SKM-1 treated with dmso at 0.1 percent for 144 hours (cell line): ENCODE measurements around the gene AHI1.

Source experiments
- DNase-seq: peaks from one replicate; lab custom pipeline; 2025; ENCODE audit not compliant: unreplicated experiment; lab: John Stamatoyannopoulos, UW

Gene AHI1

DNA sequence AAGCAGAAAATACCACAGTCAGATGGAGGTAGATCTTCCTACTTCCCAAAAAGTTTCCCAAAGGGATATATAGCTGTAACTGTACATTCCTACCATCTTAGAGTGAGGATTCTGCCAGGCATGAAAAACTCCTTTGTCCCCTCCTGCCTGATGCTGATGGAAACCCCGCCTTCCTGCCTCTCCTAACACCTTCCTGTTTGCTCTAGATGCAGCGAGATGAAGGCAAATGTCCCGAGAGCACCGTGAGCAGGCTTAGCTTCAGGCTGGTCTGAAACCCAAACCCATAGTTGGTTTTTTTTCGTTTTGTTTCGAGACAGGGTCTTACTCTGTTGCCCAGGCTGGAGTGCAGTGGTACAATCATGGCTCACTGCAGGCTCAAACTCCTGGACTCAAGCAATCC, 260.8 kb downstream of the AHI1 start:
- no peak for DNase-seq

DNA sequence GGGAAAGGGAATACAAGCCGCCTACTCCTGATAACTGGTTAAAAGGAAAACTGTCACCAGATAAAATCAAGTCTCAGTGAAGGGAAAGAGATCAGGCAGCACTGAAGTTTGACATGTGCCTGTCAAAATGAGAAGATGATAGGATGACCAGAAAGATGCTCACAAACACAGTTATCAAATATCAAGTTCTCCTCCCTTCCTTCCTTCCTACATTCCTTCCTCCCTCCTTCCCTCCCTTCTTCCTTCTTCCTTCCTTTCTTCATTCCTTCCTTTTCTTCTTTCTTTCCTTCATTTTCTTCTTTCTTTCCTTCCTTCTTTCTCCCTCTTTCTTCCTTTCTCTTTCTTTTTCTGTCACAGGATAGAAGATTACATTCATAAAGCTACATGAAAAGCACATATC, 261.2 kb downstream of the AHI1 start:
- no peak for DNase-seq

DNA sequence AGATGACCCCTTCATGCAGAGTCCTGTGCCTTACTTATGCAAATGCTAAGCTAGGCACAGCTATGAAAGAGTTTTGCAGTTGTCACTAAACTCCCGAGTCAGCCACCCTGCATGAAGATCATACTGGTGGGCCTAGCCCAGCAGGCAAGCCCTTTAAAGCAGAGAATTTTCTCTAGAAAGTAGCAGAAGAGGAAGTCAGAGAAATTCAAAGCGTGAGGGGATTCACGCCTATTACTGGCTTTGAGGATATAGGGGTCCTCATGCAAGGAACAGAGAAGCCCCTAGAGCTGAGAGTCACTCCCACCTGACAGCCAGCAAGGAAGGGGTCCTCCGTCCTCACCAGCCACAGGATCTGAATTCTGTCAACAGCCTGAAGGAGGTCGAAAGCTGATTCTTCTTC, 261.8 kb downstream of the AHI1 start:
- no peak for DNase-seq

DNA sequence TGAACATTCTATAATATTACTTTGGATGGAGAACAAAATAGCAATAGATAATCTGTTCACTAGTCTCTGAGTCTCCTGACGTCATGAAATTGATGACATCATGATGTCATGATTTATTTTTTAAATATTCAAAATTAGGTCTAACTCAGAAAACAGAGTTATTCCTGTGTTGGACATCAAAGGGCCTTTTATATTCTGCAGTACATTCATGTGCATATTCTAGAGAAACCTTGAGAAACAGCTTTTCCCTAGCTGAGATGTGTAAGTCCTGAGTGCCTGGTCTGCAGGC, 263.1 kb downstream of the AHI1 start:
- DNase-seq: no peak

DNA sequence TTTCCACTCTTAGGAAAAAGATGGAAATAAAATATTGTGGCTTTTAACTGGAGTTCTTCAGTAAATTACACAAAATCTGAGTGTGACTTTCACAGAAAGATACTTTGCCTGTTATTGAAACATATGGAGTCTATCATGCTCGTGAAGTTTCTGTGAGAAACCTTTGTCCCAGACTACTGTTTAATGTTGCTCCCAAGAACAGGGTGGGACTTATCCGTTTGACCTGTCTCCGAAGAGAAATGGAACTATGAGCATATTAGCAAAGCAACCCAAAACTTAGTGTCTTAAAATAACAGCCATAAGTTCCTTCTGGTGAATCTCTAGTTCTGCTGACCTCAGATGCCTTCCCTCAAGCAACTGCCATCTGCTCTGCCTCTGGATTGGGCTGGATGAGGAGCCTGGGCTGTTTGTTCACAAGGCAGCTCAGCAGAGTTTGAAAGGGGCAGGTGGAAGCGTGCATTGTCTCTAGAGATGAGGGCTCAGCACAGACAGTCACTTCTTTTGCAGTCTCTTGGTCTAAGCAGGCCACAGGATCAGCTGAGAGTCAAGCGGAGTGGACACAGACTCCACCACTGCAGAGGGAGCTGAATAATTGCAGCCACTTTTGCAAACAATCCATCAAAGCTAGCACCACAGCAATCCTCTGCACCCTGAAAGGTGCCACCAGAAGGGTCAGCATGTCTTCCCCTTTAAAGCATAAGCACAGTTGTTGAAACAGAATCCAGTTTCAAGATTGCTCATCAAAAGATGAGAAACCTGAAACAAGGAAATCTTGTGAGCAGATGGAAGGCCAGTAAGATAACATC, 263.7 kb downstream of the AHI1 start:
- no peak for DNase-seq
